Measurements from ENCODE around the gene IER2. TPM values are rescaled to one million over a fixed set of nuclear protein-coding genes. Genes with fewer than 3 reads are reported as not detected.

Gene IER2
- total RNA-seq, 2 experiments from 2014 or later = 64.3 to 79.5 TPM

DNA sequence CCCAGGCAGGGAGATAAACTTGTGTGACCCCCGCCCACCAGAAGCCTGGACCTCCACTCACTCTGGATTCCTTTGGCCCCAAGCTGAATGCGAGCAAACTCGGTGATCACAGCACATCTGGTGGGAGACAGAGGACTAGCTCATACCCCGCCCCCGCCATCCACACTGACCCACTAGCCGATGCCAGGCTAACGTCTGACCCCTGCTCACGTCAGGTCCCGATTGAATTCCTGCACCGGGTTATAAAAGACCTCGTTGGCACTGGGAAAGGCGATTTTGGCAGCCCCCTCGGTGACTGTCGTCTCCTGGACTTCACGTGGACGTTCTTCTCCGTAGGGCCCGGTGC is 34.3 kb upstream of the IER2 start:
- Histone ChIP-seq H3K4me2 (ENCODE audit: low read length) (peak overlapping the region; percentile 76), H3K36me3 (ENCODE audit: insufficient read depth, low read length) (peaks cover 27% of the 10 kb centered on the region), H3K4me1 (ENCODE audit: insufficient read depth, low read length, poor library complexity, severe bottlenecking) (peaks cover 33% of the 10 kb centered on the region), H3K9me3 (ENCODE audit: low read length) (no peaks in the 10 kb centered on the region), H3K27ac (ENCODE audit: low read depth, low read length, poor library complexity, severe bottlenecking) (peak overlapping the region; percentile 75), H4K20me1 (ENCODE audit: insufficient read depth, low read length) (peaks cover 16% of the 10 kb centered on the region), H3K9me2 (ENCODE audit: insufficient read depth, low read length) (no peaks in the 10 kb centered on the region), H2AFZ (ENCODE audit: low read length) (peak overlapping the region; percentile 58; the same call in 1 of the 2 replicates), H3K79me2 (ENCODE audit: insufficient read depth, low read depth, low read length) (peaks cover 48% of the 10 kb centered on the region), H3K4me3 (ENCODE audit: low read depth, low read length, poor library complexity, severe bottlenecking) (peak overlapping the region; percentile 90)
- TF ChIP-seq, protein P1, sequence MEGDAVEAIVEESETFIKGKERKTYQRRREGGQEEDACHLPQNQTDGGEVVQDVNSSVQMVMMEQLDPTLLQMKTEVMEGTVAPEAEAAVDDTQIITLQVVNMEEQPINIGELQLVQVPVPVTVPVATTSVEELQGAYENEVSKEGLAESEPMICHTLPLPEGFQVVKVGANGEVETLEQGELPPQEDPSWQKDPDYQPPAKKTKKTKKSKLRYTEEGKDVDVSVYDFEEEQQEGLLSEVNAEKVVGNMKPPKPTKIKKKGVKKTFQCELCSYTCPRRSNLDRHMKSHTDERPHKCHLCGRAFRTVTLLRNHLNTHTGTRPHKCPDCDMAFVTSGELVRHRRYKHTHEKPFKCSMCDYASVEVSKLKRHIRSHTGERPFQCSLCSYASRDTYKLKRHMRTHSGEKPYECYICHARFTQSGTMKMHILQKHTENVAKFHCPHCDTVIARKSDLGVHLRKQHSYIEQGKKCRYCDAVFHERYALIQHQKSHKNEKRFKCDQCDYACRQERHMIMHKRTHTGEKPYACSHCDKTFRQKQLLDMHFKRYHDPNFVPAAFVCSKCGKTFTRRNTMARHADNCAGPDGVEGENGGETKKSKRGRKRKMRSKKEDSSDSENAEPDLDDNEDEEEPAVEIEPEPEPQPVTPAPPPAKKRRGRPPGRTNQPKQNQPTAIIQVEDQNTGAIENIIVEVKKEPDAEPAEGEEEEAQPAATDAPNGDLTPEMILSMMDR (conservative IDR thresholded peaks at IDR 0.05; ENCODE audit: low read length) = no peak
- no peak for TF ChIP-seq EZH2phosphoT487 (IDR thresholded peaks at IDR 0.05; ENCODE audit: borderline replicate concordance, low read depth, low read length)
- no TSS peak for BruUV-seq (replicated peaks)
- DNase-seq (ENCODE audit: low spot score) = no peak
- CTCF ChIA-PET (ENCODE audit: unreplicated experiment) = no interaction called here
- intact Hi-C loops (cut with micrococcal nuclease; ENCODE audit: unreplicated experiment) = loop anchor here (1.0 kb wide), 1 partner anchor 14 kb away; the partner anchor contains the start of gene LYL1
- POLR2A ChIA-PET = interaction anchor here (0.5 kb wide), 1 partner anchor 12 kb away, joined by 4 read pairs; no protein-coding TSS in a partner anchor

DNA sequence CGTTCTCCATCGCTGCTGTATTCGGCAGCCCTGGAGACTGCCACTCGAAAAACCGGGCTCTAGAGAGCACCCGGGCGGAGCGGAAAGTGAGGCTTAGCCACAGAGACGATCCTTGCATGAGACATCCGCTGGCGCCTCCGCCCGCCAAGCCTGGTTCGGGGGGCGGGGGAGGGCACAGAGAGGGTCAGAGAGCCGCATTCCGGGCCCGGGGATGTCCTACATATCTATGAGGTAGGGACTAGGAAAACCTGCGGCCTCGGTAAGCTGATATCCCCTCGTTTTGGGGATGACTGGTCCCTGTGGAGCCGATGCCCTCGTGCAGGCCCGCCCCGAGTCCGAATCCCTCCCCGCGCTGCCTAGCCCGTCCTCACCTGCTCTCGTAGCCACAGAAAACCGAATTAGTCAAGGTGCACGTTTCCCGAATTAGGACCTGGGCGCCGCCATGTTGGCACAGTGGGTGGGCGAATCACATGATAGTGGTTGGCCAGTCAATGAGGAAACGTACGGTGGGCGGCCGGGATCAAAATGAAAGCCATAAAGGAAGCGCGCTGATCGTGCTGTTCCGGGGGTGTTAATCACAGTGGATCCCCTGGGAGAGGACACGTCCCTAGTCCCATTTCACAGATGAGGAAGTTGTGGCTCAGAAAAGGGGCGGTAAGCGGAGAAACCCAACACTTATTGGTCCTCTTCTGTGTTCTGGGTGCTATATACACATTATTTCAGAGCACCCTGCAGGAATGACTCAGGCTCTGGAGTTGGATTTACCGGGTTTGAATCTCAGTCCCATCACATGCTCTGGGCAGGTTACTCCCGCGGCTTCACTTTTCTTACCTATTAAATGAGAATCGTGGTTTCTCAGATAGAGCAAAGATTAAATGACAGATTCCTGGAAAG is 33.7 kb upstream of the IER2 start, which contains the start of gene TRMT1:
Gene TRMT1 (minus strand): TSS at position 459 of the 894 bp plus-strand sequence. CDS start 341 bp downstream, at position 118.
- TSS peak; percentile 87 for BruUV-seq (replicated peaks)
- Histone ChIP-seq H3K36me3 (ENCODE audit: insufficient read depth, low read length) (peaks cover 28% of the 10 kb centered on the region), H3K4me2 (ENCODE audit: low read length) (peak within 1 kb of the TSS; percentile 76), H2AFZ (ENCODE audit: low read length) (peak within 1 kb of the TSS; percentile 58; the same call in 1 of the 2 replicates), H3K9me2 (ENCODE audit: insufficient read depth, low read length) (no peaks in the 10 kb centered on the region), H3K9me3 (ENCODE audit: low read length) (no peaks in the 10 kb centered on the region), H3K79me2 (ENCODE audit: insufficient read depth, low read depth, low read length) (peaks cover 54% of the 10 kb centered on the region), H3K4me3 (ENCODE audit: low read depth, low read length, poor library complexity, severe bottlenecking) (peak within 1 kb of the TSS; percentile 90), H3K27ac (ENCODE audit: low read depth, low read length, poor library complexity, severe bottlenecking) (peak within 1 kb of the TSS; percentile 75), H3K4me1 (ENCODE audit: insufficient read depth, low read length, poor library complexity, severe bottlenecking) (peaks cover 34% of the 10 kb centered on the region), H4K20me1 (ENCODE audit: insufficient read depth, low read length) (peaks cover 16% of the 10 kb centered on the region)
- CTCF ChIA-PET (ENCODE audit: unreplicated experiment) = no interaction called here
- POLR2A ChIA-PET = interaction anchor here (0.6 to 1.4 kb wide), 3 partner anchors 13 to 58 kb away, joined by 3 read pairs; no protein-coding TSS in a partner anchor
- DNase-seq (ENCODE audit: low spot score) = peak; percentile 95
- TF ChIP-seq EZH2phosphoT487 (IDR thresholded peaks at IDR 0.05; ENCODE audit: borderline replicate concordance, low read depth, low read length) = no peak
- TF ChIP-seq, protein P1 (conservative IDR thresholded peaks at IDR 0.05; ENCODE audit: low read length) = no peak
- intact Hi-C loops (cut with micrococcal nuclease; ENCODE audit: unreplicated experiment) = loop anchor here (1.0 kb wide), 1 partner anchor 14 kb away; the partner anchor contains the start of gene LYL1
